ENCODE results near the gene HOXC6.

Gene HOXC6

GRCh38 chr12:53992377-53992889 lies 35.8 kb upstream of the HOXC6 start:
- Histone ChIP-seq H3K36me3 (ENCODE audit: control insufficient read depth in 2 of 2, insufficient read depth in 2 of 2, low read length in 2 of 2) (no peaks in the 10 kb centered on the region), H3K4me3 (ENCODE audit: low read length in 2 of 2) (no peak overlapping the region), H3K9me3 (ENCODE audit: control insufficient read depth in 2 of 2, low read length in 2 of 2) (peaks cover 0 to 4% of the 10 kb centered on the region in 2 donors), H3K27me3 (ENCODE audit: control insufficient read depth in 1 of 2, insufficient read depth in 2 of 2, low read length in 2 of 2) (peaks cover 91 to 100% of the 10 kb centered on the region in 2 donors), H3K9ac (ENCODE audit: low read length in 2 of 2) (no peak overlapping the region), H3K27ac (ENCODE audit: low read length) (no peak overlapping the region), H3K4me1 (ENCODE audit: control insufficient read depth, insufficient read depth, low read length) (peaks cover 20% of the 10 kb centered on the region)

- peaks cover 91 to 100% of the 10 kb centered on the region in 2 donors for H3K27me3 ChIP-seq (ENCODE audit: control insufficient read depth in 1 of 2, insufficient read depth in 2 of 2, low read length in 2 of 2)
- H3K36me3 ChIP-seq (ENCODE audit: control insufficient read depth in 2 of 2, insufficient read depth in 2 of 2, low read length in 2 of 2): no peaks in the 10 kb centered on the region
- no peak overlapping the region for H3K4me3 ChIP-seq (ENCODE audit: low read length in 2 of 2)
- peaks cover 0 to 4% of the 10 kb centered on the region in 2 donors for H3K9me3 ChIP-seq (ENCODE audit: control insufficient read depth in 2 of 2, low read length in 2 of 2)
- H3K27ac ChIP-seq (ENCODE audit: low read length): no peak overlapping the region
- no peak overlapping the region for H3K9ac ChIP-seq (ENCODE audit: low read length in 2 of 2)
- H3K4me1 ChIP-seq (ENCODE audit: control insufficient read depth, insufficient read depth, low read length): peaks cover 20% of the 10 kb centered on the region
Observed at GRCh38 chr12:53993162-53994008, 34.9 kb upstream of the HOXC6 start.

GRCh38 chr12:53994009-53994263 lies 34.3 kb upstream of the HOXC6 start:
- Histone ChIP-seq H3K4me3 (ENCODE audit: low read length in 2 of 2) (no peak overlapping the region), H3K9me3 (ENCODE audit: control insufficient read depth in 2 of 2, low read length in 2 of 2) (peaks cover 0 to 4% of the 10 kb centered on the region in 2 donors), H3K27ac (ENCODE audit: low read length) (no peak overlapping the region), H3K36me3 (ENCODE audit: control insufficient read depth in 2 of 2, insufficient read depth in 2 of 2, low read length in 2 of 2) (no peaks in the 10 kb centered on the region), H3K4me1 (ENCODE audit: control insufficient read depth, insufficient read depth, low read length) (peaks cover 20% of the 10 kb centered on the region), H3K27me3 (ENCODE audit: control insufficient read depth in 1 of 2, insufficient read depth in 2 of 2, low read length in 2 of 2) (peaks cover 90 to 100% of the 10 kb centered on the region in 2 donors), H3K9ac (ENCODE audit: low read length in 2 of 2) (no peak overlapping the region)

- Histone ChIP-seq H3K4me1 (ENCODE audit: control insufficient read depth, insufficient read depth, low read length) (peaks cover 20% of the 10 kb centered on the region), H3K27me3 (ENCODE audit: control insufficient read depth in 1 of 2, insufficient read depth in 2 of 2, low read length in 2 of 2) (peaks cover 87 to 99% of the 10 kb centered on the region in 2 donors), H3K4me3 (ENCODE audit: low read length in 2 of 2) (peak overlapping the region in 1 of 2 donors; percentile 22), H3K9ac (ENCODE audit: low read length in 2 of 2) (no peak overlapping the region), H3K9me3 (ENCODE audit: control insufficient read depth in 2 of 2, low read length in 2 of 2) (peaks cover 0 to 4% of the 10 kb centered on the region in 2 donors), H3K36me3 (ENCODE audit: control insufficient read depth in 2 of 2, insufficient read depth in 2 of 2, low read length in 2 of 2) (no peaks in the 10 kb centered on the region), H3K27ac (ENCODE audit: low read length) (no peak overlapping the region)
Observed at GRCh38 chr12:53994264-53995001, 33.8 kb upstream of the HOXC6 start.

- no peak overlapping the region for H3K9ac ChIP-seq (ENCODE audit: low read length in 2 of 2)
- H3K27me3 ChIP-seq (ENCODE audit: control insufficient read depth in 1 of 2, insufficient read depth in 2 of 2, low read length in 2 of 2): peaks cover 89 to 99% of the 10 kb centered on the region in 2 donors
- H3K9me3 ChIP-seq (ENCODE audit: control insufficient read depth in 2 of 2, low read length in 2 of 2): peaks cover 0 to 4% of the 10 kb centered on the region in 2 donors
- H3K4me3 ChIP-seq (ENCODE audit: low read length in 2 of 2): peak overlapping the region in 1 of 2 donors; percentile 68
- H3K36me3 ChIP-seq (ENCODE audit: control insufficient read depth in 2 of 2, insufficient read depth in 2 of 2, low read length in 2 of 2): no peaks in the 10 kb centered on the region
- H3K27ac ChIP-seq (ENCODE audit: low read length): no peak overlapping the region
- peaks cover 25% of the 10 kb centered on the region for H3K4me1 ChIP-seq (ENCODE audit: control insufficient read depth, insufficient read depth, low read length)
Observed at GRCh38 chr12:53995002-53995377, 33.2 kb upstream of the HOXC6 start.

- peak overlapping the region in 1 of 2 donors; percentile 50 for H3K9ac ChIP-seq (ENCODE audit: low read length in 2 of 2)
- no peaks in the 10 kb centered on the region for H3K36me3 ChIP-seq (ENCODE audit: control insufficient read depth in 2 of 2, insufficient read depth in 2 of 2, low read length in 2 of 2)
- peaks cover 88 to 99% of the 10 kb centered on the region in 2 donors for H3K27me3 ChIP-seq (ENCODE audit: control insufficient read depth in 1 of 2, insufficient read depth in 2 of 2, low read length in 2 of 2)
- H3K4me1 ChIP-seq (ENCODE audit: control insufficient read depth, insufficient read depth, low read length): peaks cover 31% of the 10 kb centered on the region
- H3K9me3 ChIP-seq (ENCODE audit: control insufficient read depth in 2 of 2, low read length in 2 of 2): peaks cover 0 to 4% of the 10 kb centered on the region in 2 donors
- no peak overlapping the region for H3K27ac ChIP-seq (ENCODE audit: low read length)
- H3K4me3 ChIP-seq (ENCODE audit: low read length in 2 of 2): peak overlapping the region; percentile 68 to 71
Observed at GRCh38 chr12:53995378-53996239, 32.6 kb upstream of the HOXC6 start.

- Histone ChIP-seq H3K27ac (ENCODE audit: low read length) (no peak overlapping the region), H3K27me3 (ENCODE audit: control insufficient read depth in 1 of 2, insufficient read depth in 2 of 2, low read length in 2 of 2) (peaks cover 88 to 99% of the 10 kb centered on the region in 2 donors), H3K9me3 (ENCODE audit: control insufficient read depth in 2 of 2, low read length in 2 of 2) (peaks cover 0 to 4% of the 10 kb centered on the region in 2 donors), H3K4me3 (ENCODE audit: low read length in 2 of 2) (peak overlapping the region; percentile 68 to 71), H3K36me3 (ENCODE audit: control insufficient read depth in 2 of 2, insufficient read depth in 2 of 2, low read length in 2 of 2) (no peaks in the 10 kb centered on the region), H3K4me1 (ENCODE audit: control insufficient read depth, insufficient read depth, low read length) (peaks cover 32% of the 10 kb centered on the region), H3K9ac (ENCODE audit: low read length in 2 of 2) (peak overlapping the region in 1 of 2 donors; percentile 50)
Observed at GRCh38 chr12:53996240-53997203, 31.7 kb upstream of the HOXC6 start.

GRCh38 chr12:53997204-53998109 lies 30.8 kb upstream of the HOXC6 start:
- Histone ChIP-seq H3K9ac (ENCODE audit: low read length in 2 of 2) (no peak overlapping the region), H3K9me3 (ENCODE audit: control insufficient read depth in 2 of 2, low read length in 2 of 2) (peaks cover 0 to 4% of the 10 kb centered on the region in 2 donors), H3K27ac (ENCODE audit: low read length) (no peak overlapping the region), H3K27me3 (ENCODE audit: control insufficient read depth in 1 of 2, insufficient read depth in 2 of 2, low read length in 2 of 2) (peaks cover 87 to 99% of the 10 kb centered on the region in 2 donors), H3K4me1 (ENCODE audit: control insufficient read depth, insufficient read depth, low read length) (peaks cover 32% of the 10 kb centered on the region), H3K4me3 (ENCODE audit: low read length in 2 of 2) (no peak overlapping the region), H3K36me3 (ENCODE audit: control insufficient read depth in 2 of 2, insufficient read depth in 2 of 2, low read length in 2 of 2) (no peaks in the 10 kb centered on the region)

Data from stomach smooth muscle (tissue), 2 donors.